HG03378 (cell line): ENCODE measurements around the gene RMRP.

Experiments
- ATAC-seq: cut with Tn5 transposase; IDR thresholded peaks from one replicate; pipeline ENCODE4 v1.9.1; 2021; ENCODE audit warnings: mild to moderate bottlenecking, moderate library complexity; ENCODE audit not compliant: unreplicated experiment

The RMRP gene

GRCh38 chr9:35657546-35658136 is at the start of gene RMRP:
RMRP (minus strand) TSS chr9:35658019.
- peak; percentile 90 for ATAC-seq

- ATAC-seq, result no peak
These were observed 49.1 kb upstream of the RMRP start for GRCh38 chr9:35706951-35707350.

GRCh38 chr9:35705836-35706430 is 48.1 kb upstream of the RMRP start:
- no peak for ATAC-seq

GRCh38 chr9:35705372-35705771 is 47.6 kb upstream of the RMRP start:
- ATAC-seq, result no peak

DNA sequence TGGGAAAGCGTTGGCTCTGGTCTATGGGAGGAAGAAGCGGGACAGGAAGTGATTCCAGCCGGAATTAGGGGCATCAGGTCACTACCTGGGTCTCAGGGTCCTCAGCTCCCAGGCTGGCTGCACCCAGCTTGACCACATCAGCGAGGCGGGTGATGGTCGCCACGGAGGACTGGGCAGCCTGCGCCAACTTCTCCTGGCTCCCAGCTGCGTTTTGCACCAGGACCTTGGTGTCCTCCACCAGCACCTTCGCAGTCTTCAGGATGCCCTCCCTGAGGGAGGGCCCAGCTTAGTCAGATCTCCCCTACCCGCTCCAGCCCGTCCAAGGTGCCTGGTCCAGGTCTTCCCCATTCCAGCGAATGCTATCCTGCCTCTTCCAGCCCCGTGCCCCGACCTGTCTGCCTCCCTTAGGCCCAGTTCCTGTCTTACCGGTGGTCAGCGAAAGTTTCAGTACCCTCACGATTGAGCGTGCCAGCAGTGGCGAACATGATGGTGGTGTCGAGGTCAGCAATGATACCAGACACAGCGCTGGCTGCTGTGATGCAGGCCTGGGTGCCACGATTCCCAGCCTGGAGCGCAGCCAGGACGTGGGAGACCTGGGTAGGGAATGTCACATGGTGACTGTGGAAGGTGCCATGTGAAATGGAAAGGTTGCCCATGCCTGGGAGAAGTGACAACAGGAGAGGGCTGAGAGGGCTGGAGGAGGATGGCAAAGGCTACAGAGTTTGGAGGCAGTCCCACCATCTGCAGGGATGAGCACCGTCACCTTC is 46.3 kb upstream of the RMRP start:
- no peak for ATAC-seq

GRCh38 chr9:35702696-35703095 is 44.9 kb upstream of the RMRP start:
- ATAC-seq, result no peak

DNA sequence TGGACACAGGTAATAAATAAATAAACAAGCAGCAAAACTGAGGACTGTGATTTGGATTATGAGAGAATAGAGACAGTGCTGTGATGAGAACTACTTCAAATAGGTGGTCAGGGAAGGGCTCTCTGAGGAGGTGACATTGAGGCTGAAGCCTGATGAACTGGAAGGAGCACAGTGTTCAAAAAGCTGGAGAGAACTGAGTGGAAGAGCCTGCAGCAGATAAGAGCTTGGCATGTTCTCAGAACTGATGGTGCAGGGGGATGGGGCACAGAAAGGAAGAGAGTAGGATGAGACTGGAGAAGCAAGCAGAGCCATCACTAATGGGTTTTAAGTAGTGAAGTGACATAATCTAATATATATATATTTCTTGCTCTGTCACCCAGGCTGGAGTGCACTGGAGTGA is 43.1 kb upstream of the RMRP start:
- no peak for ATAC-seq

- ATAC-seq, result no peak
These were observed 42.2 kb upstream of the RMRP start for GRCh38 chr9:35700031-35700430.

DNA sequence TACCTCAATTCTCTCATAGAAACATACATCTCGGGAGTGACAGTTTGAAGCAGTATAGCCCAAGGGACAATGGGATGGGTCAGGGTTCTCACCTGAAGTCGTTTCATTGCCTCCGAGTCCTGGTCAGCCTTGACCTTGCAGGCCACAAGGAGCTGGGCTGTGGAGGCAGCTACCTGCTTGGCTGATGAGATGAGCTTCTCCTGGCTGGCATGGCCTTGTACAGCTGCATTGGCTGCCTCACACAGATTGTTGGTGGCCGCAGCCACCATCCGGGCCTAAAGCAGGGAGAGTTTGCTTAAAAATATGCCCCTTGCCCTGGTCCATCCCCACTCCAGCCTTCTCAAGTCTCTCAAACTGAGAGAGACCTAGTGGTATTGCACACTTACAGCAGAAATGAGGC is 40.4 kb upstream of the RMRP start:
- ATAC-seq, result no peak

GRCh38 chr9:35697486-35697885 is 39.7 kb upstream of the RMRP start:
- no peak for ATAC-seq

DNA sequence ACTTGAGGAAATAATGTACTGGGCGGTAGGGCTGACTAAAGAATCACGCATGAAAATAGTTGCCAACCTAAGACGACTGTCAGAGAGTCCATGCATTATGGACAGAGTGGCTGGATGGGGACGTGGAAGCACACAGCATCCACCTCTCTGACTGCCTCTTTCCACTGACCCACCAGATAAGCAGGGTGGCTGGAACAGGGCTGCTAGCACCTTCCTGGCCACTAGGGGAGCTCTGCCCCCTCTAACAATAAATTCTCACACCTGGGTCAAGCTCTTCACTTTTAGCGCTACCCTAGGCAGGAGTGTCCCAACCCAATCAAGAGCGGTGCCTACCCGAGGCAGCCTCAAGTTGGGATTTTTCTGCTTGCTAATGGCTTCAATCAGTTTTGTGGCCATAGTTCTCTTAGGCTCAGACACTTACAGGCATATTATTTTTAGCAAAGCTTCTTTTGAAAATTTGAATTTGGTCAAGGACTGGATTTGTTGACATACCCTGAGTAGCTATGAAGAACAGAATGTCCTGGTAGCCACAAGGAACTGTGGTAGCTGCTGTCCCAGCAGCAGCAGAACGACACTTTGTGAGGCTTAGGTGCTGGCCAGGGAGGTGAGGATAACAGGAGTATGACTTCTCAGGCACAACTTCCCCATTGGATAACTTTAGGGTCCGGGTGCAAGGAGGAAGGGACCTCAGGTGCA is 38.8 kb upstream of the RMRP start:
- peak; percentile 60 for ATAC-seq

DNA sequence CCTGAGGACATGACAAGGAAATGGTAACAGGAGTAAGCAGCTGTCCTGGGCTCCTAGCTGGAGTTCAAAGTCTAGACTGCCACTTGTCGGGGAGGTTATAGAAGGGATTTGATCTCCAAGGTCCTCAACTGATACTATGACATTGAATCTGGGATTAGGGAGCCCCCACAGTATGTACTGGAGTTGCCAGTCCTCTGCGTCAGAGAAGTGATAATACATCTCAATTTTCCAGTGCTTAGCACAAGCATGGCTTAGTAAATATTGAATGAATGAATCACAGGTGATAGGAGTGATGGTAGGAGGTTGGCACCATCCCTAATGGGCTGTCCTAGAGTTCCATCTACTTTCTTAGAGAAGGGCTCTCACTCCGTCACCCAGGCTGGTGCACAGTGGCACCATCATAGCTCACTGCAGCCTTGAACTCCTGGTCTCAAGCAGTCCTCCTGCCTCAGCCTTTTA is 38.2 kb upstream of the RMRP start:
- ATAC-seq, result no peak

GRCh38 chr9:35691757-35692301 is 34.0 kb upstream of the RMRP start:
- no peak for ATAC-seq

DNA sequence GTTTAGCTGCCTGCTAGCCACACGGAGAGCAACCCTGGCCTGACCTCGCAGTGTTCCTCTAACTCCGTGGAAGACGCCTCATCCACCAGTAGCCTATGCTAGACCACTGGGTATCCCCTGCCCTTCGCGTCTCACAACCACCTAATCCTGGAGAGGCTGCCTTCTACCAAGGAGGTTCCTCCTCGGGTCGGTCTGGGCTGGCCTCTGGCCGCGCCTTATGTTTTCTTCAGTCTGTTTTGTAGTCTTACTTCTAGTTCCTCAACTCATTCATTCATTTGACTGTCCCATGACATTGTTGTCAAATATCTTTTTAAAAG is 33.5 kb upstream of the RMRP start:
- ATAC-seq, result no peak

DNA sequence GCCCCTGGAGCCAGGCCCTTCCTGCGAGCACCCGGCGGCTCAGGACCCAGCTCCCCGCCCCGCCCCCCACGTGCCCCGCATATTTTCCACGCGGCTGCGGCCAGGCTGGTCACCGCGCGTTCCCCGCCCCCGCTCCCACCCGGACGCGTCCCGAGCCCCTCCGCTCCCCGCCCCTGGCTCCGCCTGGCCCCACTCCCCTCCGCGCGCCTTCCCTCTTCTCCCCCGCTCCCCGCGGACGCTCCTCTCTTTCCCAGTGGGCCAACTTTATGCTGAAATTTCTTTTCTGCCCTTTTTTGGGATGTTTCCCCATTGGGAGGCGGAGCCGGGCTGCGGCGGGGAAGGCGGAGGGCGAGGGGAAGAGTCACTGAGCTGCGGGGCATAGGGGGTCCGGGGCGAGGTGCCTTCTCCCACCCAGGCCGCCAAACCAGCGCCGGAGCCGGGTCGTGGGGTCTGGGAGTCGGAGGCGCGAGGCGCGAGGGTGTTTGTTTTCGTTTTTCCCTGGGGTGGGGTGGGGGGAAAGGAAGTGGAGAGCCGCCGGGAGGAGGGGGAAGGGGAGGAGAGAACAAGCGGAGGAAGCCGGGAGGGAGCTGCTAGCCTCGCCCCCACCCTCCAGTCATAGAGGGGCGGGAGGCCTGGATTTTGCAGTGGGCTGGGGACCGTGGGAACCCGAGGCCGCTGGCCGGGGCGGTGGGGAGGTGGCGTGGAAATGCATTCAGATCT is 33.0 kb upstream of the RMRP start:
- ATAC-seq, result no peak

DNA sequence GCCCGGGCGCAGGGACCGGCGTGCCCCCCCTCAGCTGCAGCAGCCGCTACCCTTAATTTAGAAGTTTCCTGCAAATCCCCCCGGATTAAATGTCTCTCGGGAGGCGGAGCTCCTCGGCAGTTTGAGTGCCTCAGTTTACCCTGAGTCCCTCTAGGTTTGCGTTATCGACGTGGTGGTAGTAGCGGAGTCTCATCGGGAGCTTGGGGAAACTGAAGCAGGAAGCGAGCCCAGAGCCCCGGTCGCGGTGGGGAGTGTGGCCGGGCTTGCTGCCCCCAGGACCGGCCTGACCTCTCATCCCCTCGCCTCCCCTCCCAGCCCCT is 32.4 kb upstream of the RMRP start:
- ATAC-seq, result no peak

- ATAC-seq, result no peak
These were observed 31.9 kb upstream of the RMRP start, which contains the start of gene TPM2 for GRCh38 chr9:35689542-35690293. TPM2 (minus strand) TSS chr9:35689925; CDS start chr9:35689817, 108 bp downstream.

DNA sequence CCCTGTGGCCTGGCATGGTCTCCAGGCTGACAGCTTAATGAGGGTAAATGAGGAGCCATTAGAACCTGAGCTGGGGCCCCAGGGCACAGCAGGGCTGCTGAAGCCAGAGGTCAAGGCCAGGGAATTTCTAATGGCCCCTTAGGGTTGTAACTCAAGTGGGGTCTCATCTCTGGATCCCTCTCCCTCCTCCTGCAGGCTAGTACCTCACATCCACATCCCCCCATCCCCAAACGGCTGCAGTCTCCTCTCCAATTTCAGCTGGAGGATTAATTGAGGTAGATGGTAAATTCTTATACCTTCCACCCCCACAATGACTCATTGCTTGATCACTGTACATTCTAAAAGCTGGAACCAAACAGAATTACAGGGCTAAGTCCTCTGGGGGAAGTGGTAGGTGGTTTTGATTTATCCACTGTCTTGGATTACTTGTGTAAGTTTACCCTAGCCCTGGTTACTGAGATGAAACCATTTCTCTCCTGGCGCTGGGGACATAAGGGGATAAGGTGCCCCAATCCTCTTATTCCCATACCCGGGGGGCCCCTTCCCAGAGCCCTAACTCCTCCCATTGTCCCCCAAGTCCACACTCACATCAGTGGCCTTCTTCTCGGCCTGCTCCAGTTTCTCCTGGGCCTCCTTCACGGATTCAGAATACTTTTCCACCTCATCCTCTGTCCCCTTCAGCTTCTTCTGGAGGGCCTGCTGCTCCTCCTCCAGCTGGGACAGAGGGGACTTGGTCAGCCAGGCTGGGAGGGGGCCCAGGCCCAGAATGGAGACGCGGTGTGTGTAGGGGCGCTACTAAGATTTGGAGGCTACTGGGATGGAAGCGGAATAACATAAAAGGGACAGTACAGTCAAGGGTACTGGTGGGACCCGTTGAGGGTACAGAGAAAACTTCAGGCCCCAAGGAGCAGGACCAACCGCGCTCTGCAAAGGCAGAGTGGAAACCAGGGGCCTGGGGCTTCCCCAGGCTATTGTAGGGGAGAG is 31.0 kb upstream of the RMRP start:
- no peak for ATAC-seq

DNA sequence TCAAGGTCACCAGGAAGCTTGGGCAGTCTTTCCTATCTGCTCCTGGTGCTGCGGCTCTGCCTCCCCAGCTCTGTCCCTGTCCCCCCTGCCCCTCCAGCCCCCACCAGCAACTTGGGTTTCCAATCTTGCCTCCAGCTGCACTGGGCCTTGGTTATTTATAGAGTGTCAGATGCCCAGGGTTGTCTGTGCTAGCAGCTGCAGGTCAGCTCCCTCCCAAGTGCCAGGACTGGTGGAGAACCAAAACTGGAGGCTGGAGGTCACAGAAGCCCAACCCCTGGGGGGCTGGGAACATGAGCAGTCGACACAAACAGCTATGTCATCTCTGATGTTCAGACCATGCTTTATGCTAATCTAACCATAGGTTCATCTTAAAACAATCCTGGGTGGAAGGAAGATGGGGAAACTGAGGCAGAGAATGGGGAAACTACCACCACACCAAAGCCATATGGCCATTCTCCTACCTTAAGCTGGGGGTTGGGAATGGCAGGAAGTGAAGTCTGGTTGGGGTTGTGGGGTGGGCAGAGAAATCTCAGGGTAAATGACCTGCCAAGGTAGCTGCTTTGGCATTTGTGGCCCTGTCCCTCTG is 30.2 kb upstream of the RMRP start:
- no peak for ATAC-seq
